Fibroblast of skin of back (primary cell): ENCODE data around the gene NPC2.
"Not testable (repeated sequence)": the region's sequence is repeated elsewhere in the genome, so short reads cannot be mapped to it uniquely, and the experiment has no call there.

Source experiments
- DNase-seq: peaks from one replicate; pipeline ENCODE4 v3.0.0-alpha.2; 2013

NPC2 gene

DNA sequence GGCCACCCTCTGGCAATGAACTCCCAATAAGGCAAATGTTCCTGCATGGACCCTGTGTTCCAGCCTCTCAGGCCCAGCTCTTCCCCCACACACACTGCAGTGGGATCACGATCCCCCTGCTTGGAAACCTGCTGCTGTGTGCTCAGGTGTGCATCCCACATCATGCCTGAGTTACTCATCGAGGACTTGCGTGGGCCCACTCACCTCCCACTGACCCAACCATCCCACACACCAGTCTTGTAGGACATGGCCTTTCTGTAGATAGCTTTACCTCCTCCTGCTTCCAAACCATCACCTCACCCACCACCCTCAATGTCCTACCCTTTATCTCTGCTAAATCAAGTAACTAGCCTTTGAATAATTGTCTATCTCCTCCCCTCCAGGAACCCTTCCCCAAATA lies 24.6 kb downstream of the NPC2 start:
- DNase-seq = no peak

DNA sequence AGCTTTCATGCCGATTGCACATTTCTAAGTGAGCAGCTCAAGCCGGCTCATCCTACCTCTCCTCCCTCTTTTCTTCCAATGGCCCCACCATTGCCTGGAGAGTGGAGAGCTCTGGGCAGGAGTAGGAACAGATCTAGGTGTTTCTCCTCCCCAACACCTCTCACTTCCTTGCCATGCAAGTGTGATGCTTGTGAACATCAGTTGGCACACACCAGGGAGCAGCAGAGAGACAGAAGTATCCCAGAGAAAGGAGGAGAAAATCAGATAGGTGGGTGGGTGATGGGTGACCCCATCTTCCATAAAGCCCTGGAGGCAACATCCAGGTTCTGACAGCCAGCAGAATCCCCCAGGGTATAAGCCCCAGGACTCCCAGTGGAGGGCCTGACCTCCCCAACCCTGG lies 27.8 kb downstream of the NPC2 start:
- no peak for DNase-seq

DNA sequence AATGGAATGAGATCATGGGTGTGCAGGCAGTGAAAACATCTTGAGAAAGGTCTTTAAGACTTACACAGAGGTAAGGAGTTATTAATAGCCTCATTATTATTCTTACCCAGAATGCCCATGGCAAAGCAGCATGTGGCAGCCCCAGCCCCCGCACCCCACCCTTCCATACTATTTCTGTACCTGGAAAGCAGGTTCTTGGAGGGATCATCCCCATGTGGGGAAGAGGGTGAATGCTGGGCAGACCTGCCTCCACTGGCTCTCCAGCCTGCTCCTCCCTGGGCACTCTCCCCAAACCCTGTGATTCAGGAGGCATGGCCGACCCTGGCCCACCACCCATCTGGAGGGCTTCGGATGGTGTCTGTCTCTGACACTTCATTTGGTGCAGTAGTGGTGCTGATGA lies 28.3 kb downstream of the NPC2 start:
- DNase-seq = no peak

- no peak for DNase-seq
These were observed 29.4 kb downstream of the NPC2 start for GRCh38 chr14:74463697-74464096.

DNA sequence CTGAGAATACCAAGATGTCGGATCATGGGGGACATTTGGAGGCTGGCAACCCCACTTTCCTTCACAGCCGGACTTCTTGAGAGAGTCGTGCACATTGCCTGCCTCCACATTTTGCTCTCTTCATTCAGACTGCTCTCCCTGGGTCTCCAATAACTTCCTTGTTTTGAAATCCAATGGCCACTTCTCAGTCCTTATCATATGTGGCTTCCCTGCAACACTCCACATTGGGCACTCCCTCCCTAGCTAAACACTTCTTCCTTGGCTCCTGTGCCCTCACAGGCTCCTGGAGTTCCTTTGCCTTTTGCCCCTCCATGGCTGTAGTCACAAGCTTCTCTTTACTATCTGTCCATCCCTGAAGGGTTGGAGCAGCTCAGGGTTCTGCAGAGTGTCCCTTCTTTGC lies 30.1 kb downstream of the NPC2 start:
- no peak for DNase-seq

- no peak for DNase-seq
These were observed 33.1 kb downstream of the NPC2 start for GRCh38 chr14:74459976-74460375.

DNA sequence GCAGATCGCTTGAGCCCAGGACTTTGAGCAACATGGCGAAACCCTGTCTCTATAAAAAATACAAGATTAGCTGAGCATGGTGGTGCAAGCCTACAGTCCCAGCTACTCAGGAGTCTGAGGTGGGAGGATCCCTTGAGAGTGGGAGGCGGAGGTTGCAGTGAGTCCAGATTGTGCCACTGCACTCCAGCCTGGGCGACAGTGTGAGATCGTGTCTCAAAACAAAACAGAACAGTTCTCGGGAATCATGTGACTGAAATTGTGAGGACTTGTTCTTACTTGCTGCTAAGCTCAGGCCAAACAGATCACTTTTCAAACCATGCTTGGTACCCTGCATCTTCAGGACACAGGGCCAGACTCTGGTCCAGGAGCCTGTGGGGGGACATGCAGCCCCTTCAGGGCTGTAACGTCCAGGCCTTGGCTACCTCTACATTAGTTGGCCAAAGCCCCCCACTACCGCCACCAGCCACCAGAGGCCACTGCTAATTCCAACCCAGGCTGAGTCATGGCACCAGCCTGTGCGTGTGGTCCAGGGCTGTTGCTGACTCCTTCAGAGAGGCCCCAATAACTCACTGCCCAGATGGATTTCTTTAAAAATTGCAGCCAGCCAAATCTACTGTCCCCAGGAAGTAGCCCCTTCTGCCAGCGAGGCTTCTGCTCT lies 33.7 kb downstream of the NPC2 start:
- peak; percentile 62 for DNase-seq

DNA sequence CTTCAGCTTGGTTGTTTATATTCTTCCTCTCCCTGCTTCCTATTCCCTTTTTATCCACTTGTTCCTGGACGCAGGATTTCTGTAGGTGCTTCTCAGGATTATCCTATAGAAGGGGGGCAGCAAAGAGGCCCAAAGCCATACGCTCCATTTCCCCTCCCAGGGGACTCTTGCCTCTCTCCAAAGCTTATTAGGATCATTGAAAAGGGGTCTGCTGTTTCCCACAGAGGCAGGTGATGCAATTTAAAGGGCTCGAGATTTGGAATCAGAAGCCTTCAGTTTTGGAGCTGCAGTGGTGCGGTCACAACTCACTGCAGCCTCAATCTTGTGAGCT lies 35.6 kb downstream of the NPC2 start:
- no peak for DNase-seq

GRCh38 chr14:74456684-74457564 lies 36.2 kb downstream of the NPC2 start:
- DNase-seq = no peak

DNA sequence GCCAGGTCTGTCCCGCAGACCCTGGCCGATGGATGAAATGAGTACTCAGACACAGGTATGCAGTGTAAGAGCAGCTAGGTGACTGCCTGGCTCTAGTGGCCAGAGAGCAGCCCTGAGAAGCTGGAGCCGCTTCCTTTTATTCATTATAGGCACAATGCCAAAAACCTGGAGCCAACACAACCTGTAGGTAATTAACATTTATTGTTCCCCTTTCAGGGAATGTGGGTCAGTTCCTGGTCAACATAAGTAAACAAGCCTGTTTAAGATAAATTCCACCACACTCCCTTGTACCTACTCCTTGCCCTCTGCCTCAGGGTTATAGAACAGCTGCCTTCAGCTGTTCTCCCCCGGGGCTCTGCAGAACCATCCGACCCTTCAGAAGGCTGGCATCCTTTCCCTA lies 38.7 kb downstream of the NPC2 start:
- DNase-seq = not testable (repeated sequence)

GRCh38 chr14:74444866-74445265 lies 48.2 kb downstream of the NPC2 start:
- no peak for DNase-seq

DNA sequence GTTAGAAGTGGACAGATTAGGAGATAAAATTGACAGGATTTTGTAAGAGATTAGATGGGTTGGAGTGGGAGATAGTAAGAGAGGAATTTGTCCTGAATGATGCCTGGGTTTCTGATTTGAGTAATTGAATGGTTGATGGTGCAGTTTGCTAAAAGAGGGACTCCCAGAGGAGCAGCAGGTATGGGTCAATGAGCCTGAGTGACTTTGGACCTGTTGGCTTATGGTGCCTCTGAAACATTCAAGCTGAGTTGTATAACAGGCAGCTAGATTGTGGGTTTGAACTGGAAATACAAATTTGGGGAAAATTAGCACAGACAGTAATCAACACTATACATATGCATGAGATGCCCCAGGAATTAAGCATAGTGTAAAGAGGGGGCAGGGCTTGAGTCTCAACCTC lies 50.3 kb downstream of the NPC2 start:
- no peak for DNase-seq

GRCh38 chr14:74441113-74441512 lies 52.0 kb downstream of the NPC2 start:
- DNase-seq = no peak

- no peak for DNase-seq
These were observed 54.7 kb downstream of the NPC2 start for GRCh38 chr14:74438351-74438915.

GRCh38 chr14:74437496-74438053 lies 55.5 kb downstream of the NPC2 start:
- peak; percentile 11 for DNase-seq

DNA sequence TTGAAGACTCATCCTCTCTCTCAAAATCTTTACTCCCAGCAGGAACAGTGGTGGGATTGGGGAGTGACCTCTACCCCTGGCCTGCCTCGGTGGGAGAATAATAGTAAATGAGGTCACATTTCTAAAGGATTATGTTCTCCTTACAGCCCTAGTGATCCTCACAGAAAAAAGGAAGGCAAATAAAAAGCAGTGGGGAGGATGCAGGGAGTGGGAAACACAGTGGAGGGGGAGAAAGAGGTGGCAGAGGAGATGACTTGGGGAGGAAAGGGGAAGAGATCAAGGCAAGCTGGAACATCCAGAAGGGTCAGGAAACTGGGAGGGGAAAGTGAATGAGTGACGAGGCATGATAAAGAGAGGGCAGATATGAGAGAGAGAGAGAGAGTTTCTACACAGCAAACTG lies 58.8 kb downstream of the NPC2 start:
- DNase-seq = no peak

GRCh38 chr14:74429991-74430390 lies 63.1 kb downstream of the NPC2 start:
- DNase-seq = no peak
